NT2/D1 (cell line): Measurements from ENCODE around the gene ULK4.

Experiments used
- SUZ12 ChIP-seq: IDR thresholded peaks from 2 replicates; pipeline ENCODE4 v1.6.1; 2011; ENCODE audit not compliant: insufficient read length, insufficient read depth; ENCODE audit errors: extremely low read depth
- YY1 ChIP-seq: IDR thresholded peaks from 2 replicates; pipeline ENCODE4 v1.6.1; 2011; ENCODE audit not compliant: insufficient read length, insufficient read depth

DNA sequence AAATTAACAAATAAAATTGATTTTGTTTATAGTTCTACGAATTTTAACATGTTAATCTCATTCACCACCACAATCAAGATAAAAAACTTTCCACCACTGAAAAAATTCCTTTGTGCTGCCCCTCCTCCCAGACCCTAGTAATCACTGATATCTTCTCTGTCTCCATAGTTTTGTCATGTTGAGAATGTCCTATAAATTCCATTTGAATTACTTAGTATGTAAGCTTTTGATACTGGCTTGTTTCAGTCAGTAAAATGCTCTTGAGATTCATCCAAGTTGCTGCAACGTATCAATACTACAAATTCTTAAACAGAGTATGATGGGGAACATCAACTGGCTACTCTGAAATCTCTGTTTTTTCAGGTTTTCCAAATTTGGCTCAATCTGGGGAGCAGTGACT is 633.0 kb downstream of the ULK4 start:
- TF ChIP-seq SUZ12 = no peak
- no peak for TF ChIP-seq YY1
